ENCODE measurements around the gene BCKDHB.

BCKDHB gene

DNA sequence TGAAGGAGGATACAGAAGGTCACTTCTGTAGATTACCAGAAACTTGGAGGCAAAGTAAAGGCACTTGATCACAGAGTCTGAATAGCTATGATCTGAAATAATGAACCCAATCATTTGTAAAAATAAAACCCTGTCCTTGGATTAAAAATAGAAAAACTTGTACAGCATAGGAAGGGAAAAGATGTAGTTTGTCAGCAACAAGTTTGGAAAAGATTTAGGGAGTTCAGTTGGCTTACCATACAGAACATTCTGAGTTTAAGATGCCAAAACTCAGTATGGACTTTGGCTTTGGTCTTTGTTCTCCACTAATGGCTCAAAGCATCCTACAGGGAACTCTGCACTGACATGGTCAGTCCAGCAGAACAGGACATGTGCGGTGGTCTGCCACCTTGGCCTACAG is 240.6 kb downstream of the BCKDHB start:
- TF ChIP-seq ZNF384 (IDR thresholded peaks at IDR 0.05) (no peak), L3MBTL2 (conservative IDR thresholded peaks at IDR 0.05) (no peak), FOXM1 (IDR thresholded peaks at IDR 0.05; ENCODE audit: borderline replicate concordance) (no peak), CTBP1 (IDR thresholded peaks at IDR 0.05; ENCODE audit: borderline replicate concordance) (no peak), TARDBP (IDR thresholded peaks at IDR 0.05) (no peak), HDGF (IDR thresholded peaks at IDR 0.05; ENCODE audit: borderline replicate concordance) (no peak), LEF1 (IDR thresholded peaks at IDR 0.05; ENCODE audit: borderline replicate concordance) (no peak), NFRKB (IDR thresholded peaks at IDR 0.05) (no peak), BHLHE40 (IDR thresholded peaks at IDR 0.05; ENCODE audit: borderline replicate concordance) (no peak), ELF4 (IDR thresholded peaks at IDR 0.05) (no peak), FOXK2 (IDR thresholded peaks at IDR 0.05) (no peak), SP1 (IDR thresholded peaks at IDR 0.05) (no peak), ARNT (IDR thresholded peaks at IDR 0.05) (no peak), SUZ12 (IDR thresholded peaks at IDR 0.05) (no peak), FOXA1 (IDR thresholded peaks at IDR 0.05) (no peak)
- TF ChIP-seq, protein P1, sequence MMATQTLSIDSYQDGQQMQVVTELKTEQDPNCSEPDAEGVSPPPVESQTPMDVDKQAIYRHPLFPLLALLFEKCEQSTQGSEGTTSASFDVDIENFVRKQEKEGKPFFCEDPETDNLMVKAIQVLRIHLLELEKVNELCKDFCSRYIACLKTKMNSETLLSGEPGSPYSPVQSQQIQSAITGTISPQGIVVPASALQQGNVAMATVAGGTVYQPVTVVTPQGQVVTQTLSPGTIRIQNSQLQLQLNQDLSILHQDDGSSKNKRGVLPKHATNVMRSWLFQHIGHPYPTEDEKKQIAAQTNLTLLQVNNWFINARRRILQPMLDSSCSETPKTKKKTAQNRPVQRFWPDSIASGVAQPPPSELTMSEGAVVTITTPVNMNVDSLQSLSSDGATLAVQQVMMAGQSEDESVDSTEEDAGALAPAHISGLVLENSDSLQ (IDR thresholded peaks at IDR 0.05), result no peak
- no peak for DNase-seq (ENCODE audit: extremely low spot score)
- POLR2A ChIA-PET, result no interaction called here
- CTCF ChIA-PET, result no interaction called here

DNA sequence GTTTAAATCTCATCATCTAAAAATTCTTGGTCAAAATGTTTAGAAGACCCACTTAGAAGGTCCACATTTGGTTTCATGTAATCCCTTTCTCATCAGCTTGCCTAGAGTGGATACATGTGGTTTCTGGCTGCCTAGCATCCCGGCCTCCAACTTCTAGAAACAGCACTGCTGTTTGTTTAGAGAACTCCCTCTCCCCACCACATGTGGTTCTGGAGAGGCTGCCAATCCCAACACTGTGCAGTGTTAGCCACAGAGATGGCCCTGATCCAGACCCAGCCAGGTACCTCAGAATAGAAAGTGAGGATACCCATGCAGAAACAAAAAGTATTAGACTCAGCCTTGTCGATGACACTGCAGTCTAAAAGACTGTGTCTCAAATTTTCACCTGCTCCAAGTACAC is 241.8 kb downstream of the BCKDHB start:
- TF ChIP-seq, protein P1 (IDR thresholded peaks at IDR 0.05), result no peak
- TF ChIP-seq L3MBTL2 (conservative IDR thresholded peaks at IDR 0.05), result no peak
- TF ChIP-seq SUZ12 (IDR thresholded peaks at IDR 0.05), result no peak
- no peak for TF ChIP-seq ARNT (IDR thresholded peaks at IDR 0.05)
- TF ChIP-seq NFRKB (IDR thresholded peaks at IDR 0.05), result no peak
- TF ChIP-seq FOXK2 (IDR thresholded peaks at IDR 0.05), result no peak
- TF ChIP-seq ZNF384 (IDR thresholded peaks at IDR 0.05), result no peak
- TF ChIP-seq FOXA1 (IDR thresholded peaks at IDR 0.05), result no peak
- no peak for TF ChIP-seq ELF4 (IDR thresholded peaks at IDR 0.05)
- TF ChIP-seq SP1 (IDR thresholded peaks at IDR 0.05), result no peak
- TF ChIP-seq FOXM1 (IDR thresholded peaks at IDR 0.05; ENCODE audit: borderline replicate concordance), result no peak
- no peak for TF ChIP-seq CTBP1 (IDR thresholded peaks at IDR 0.05; ENCODE audit: borderline replicate concordance)
- TF ChIP-seq TARDBP (IDR thresholded peaks at IDR 0.05), result no peak
- no peak for TF ChIP-seq HDGF (IDR thresholded peaks at IDR 0.05; ENCODE audit: borderline replicate concordance)
- TF ChIP-seq BHLHE40 (IDR thresholded peaks at IDR 0.05; ENCODE audit: borderline replicate concordance), result no peak
- TF ChIP-seq LEF1 (IDR thresholded peaks at IDR 0.05; ENCODE audit: borderline replicate concordance), result no peak
- no peak for DNase-seq (ENCODE audit: extremely low spot score)
- ChIA-PET POLR2A (no interaction called here), CTCF (no interaction called here)

DNA sequence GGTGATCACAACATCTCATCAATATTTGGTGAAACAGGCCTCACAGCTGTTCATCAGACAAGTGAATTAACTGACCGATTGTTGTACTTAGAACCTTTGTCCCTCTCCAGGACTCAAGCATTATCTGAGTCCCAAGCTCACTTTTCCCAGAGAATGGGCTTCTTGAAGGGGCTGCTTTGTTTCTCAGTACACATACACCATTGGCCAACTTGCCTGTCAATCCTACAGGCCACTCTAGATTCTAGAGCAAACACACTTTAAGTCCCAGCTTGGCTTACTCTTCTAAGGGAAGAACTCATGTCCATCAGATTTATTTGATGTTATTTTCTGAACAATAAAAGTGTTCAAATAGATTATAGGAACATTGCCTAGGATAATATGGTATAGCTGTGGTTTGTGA is 249.5 kb downstream of the BCKDHB start:
- no peak for DNase-seq (ENCODE audit: extremely low spot score)
- ChIA-PET POLR2A (no interaction called here), CTCF (no interaction called here)
- TF ChIP-seq, protein P1 (IDR thresholded peaks at IDR 0.05), result peak; percentile 75
- TF ChIP-seq SUZ12 (IDR thresholded peaks at IDR 0.05), result no peak

DNA sequence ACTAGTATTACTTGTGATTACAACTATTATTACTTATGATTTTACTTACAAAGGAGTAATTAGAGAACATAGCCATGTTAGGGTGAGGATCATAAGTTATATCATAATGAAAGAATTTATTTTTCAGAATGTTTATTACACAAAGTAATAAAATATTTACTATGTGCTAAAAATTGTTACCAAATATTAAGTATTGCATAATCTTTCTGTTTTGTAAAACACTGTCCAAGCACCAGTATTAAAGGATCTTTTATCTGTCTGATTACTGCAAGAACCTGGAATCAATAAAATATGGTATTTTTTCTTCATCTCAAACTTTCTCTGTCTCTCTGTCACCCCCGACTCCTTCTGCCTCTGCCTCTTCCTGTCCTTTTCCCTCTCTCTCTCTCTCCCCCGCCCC is 250.1 kb downstream of the BCKDHB start:
- DNase-seq (ENCODE audit: extremely low spot score), result no peak
- no peak for TF ChIP-seq L3MBTL2 (conservative IDR thresholded peaks at IDR 0.05)
- ChIA-PET CTCF (no interaction called here), POLR2A (no interaction called here)

DNA sequence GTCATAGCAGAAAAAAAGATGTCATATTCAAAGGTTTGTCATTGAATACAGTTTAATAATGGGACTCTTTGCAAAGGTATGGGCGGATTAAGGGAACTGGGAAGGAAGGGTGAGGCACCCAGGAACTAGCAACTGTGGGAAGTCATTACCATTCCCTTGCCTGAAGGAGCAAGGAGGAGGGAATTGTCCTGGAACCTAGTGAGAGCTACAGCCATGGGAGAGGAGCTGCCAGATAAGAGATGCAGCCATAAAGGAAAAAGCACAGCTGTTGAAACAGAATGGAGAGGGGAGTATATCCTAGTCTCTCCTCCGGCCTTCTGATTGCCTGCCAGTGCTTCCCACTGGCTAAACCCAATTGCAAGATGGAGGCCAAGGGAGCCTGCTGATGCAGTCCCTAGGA is 250.6 kb downstream of the BCKDHB start:
- ChIA-PET POLR2A (no interaction called here), CTCF (no interaction called here)
- no peak for TF ChIP-seq HDGF (IDR thresholded peaks at IDR 0.05; ENCODE audit: borderline replicate concordance)
- no peak for TF ChIP-seq SUZ12 (IDR thresholded peaks at IDR 0.05)
- TF ChIP-seq FOXA1 (IDR thresholded peaks at IDR 0.05), result no peak
- TF ChIP-seq ELF4 (IDR thresholded peaks at IDR 0.05), result no peak
- no peak for TF ChIP-seq NFRKB (IDR thresholded peaks at IDR 0.05)
- no peak for TF ChIP-seq CTBP1 (IDR thresholded peaks at IDR 0.05; ENCODE audit: borderline replicate concordance)
- no peak for TF ChIP-seq BHLHE40 (IDR thresholded peaks at IDR 0.05; ENCODE audit: borderline replicate concordance)
- TF ChIP-seq LEF1 (IDR thresholded peaks at IDR 0.05; ENCODE audit: borderline replicate concordance), result no peak
- no peak for TF ChIP-seq TARDBP (IDR thresholded peaks at IDR 0.05)
- no peak for TF ChIP-seq L3MBTL2 (conservative IDR thresholded peaks at IDR 0.05)
- no peak for TF ChIP-seq FOXM1 (IDR thresholded peaks at IDR 0.05; ENCODE audit: borderline replicate concordance)
- no peak for TF ChIP-seq FOXK2 (IDR thresholded peaks at IDR 0.05)
- TF ChIP-seq ARNT (IDR thresholded peaks at IDR 0.05), result no peak
- TF ChIP-seq, protein P1 (IDR thresholded peaks at IDR 0.05), result no peak
- no peak for TF ChIP-seq ZNF384 (IDR thresholded peaks at IDR 0.05)
- no peak for DNase-seq (ENCODE audit: extremely low spot score)

DNA sequence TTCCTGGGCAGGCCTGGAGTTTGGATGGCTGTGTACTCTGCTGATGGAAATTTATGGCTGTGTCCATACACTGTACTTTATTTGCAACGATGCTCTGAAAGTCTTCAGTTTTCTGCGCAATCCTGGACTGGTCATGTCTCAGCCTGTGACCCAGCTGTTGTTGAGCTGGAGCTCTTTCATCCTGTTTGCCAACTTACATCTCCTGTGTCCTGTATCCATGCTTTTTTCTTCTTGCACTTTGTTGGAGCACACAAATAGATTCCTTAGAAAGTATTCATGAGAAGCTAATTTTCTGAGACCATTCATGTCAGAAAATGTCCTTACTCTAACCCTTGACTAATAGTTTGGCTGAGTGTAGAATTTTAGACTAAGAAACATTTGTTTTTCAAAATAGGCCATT is 251.2 kb downstream of the BCKDHB start:
- POLR2A ChIA-PET, result no interaction called here
- CTCF ChIA-PET, result no interaction called here
- DNase-seq (ENCODE audit: extremely low spot score), result no peak
- TF ChIP-seq SUZ12 (IDR thresholded peaks at IDR 0.05), result no peak
- no peak for TF ChIP-seq FOXA1 (IDR thresholded peaks at IDR 0.05)
- no peak for TF ChIP-seq TARDBP (IDR thresholded peaks at IDR 0.05)
- TF ChIP-seq ZNF384 (IDR thresholded peaks at IDR 0.05), result no peak
- no peak for TF ChIP-seq FOXK2 (IDR thresholded peaks at IDR 0.05)
- no peak for TF ChIP-seq ARNT (IDR thresholded peaks at IDR 0.05)
- no peak for TF ChIP-seq CTBP1 (IDR thresholded peaks at IDR 0.05; ENCODE audit: borderline replicate concordance)
- TF ChIP-seq NFRKB (IDR thresholded peaks at IDR 0.05), result no peak
- no peak for TF ChIP-seq HDGF (IDR thresholded peaks at IDR 0.05; ENCODE audit: borderline replicate concordance)
- TF ChIP-seq, protein P1 (IDR thresholded peaks at IDR 0.05), result no peak
- no peak for TF ChIP-seq SP1 (IDR thresholded peaks at IDR 0.05)
- no peak for TF ChIP-seq BHLHE40 (IDR thresholded peaks at IDR 0.05; ENCODE audit: borderline replicate concordance)
- no peak for TF ChIP-seq ELF4 (IDR thresholded peaks at IDR 0.05)
- TF ChIP-seq L3MBTL2 (conservative IDR thresholded peaks at IDR 0.05), result no peak
- no peak for TF ChIP-seq FOXM1 (IDR thresholded peaks at IDR 0.05; ENCODE audit: borderline replicate concordance)
- no peak for TF ChIP-seq LEF1 (IDR thresholded peaks at IDR 0.05; ENCODE audit: borderline replicate concordance)
